Neutrophil (primary cell): ENCODE measurements around the gene TMBIM1.
A peak's percentile ranks its signal among the peaks of the same experiment; 100 is the strongest.

Experiments used
- H3K27ac ChIP-seq: fragments of 200-600 bp; sonication (generic); 2 replicates; pipeline ENCODE4 v1.5.1; 2016; ENCODE audit warnings: mild to moderate bottlenecking, moderate library complexity
- H3K27me3 ChIP-seq: fragments of 200-600 bp; sonication (generic); 2 replicates; pipeline ENCODE4 v1.6.0; 2016; ENCODE audit warnings: mild to moderate bottlenecking
- H3K36me3 ChIP-seq: fragments of 200-600 bp; sonication (generic); 2 replicates; pipeline ENCODE4 v1.5.1; 2017
- H3K4me1 ChIP-seq, 2 experiments: fragments of 200-600 bp in 1 of 2; sonication (generic) in 1 of 2; 1 replicate in 1 of 2; 2 replicates in 1 of 2; pipeline versions ENCODE4 v1.5.1 to v1.6.1; 2013 to 2016; ENCODE audit warnings: low read depth in 1 of 2, low read length in 1 of 2, mild to moderate bottlenecking in 1 of 2, moderate library complexity in 1 of 2; ENCODE audit not compliant: control insufficient read depth in 1 of 2, insufficient read depth in 1 of 2
- H3K4me3 ChIP-seq, 2 experiments: fragments of 200-600 bp in 1 of 2; sonication (generic) in 1 of 2; 1 replicate in 1 of 2; 2 replicates in 1 of 2; pipeline ENCODE4 v1.5.1; 2013 to 2016; ENCODE audit warnings: low read depth in 1 of 2, low read length in 1 of 2, mild to moderate bottlenecking in 1 of 2, moderate library complexity in 1 of 2
- H3K9me3 ChIP-seq: fragments of 200-600 bp; sonication (generic); 2 replicates; pipeline ENCODE4 v1.5.1; 2016
- TF ChIP-seq, protein P1 (sequence below): fragments of 200-600 bp; sonication (generic); IDR thresholded peaks from 2 replicates; pipeline ENCODE4 v1.5.1; 2016; ENCODE audit warnings: antibody characterized with exemption

The TMBIM1 gene

GRCh38 chr2:218256612-218257350 lies 35.5 kb downstream of the TMBIM1 start:
- peaks cover 5 to 12% of the 10 kb centered on the region in 2 experiments for H3K4me1 ChIP-seq
- peak overlapping the region; percentile 75 for H3K27ac ChIP-seq
- no peak overlapping the region for H3K4me3 ChIP-seq
- no peaks in the 10 kb centered on the region for H3K9me3 ChIP-seq
- H3K27me3 ChIP-seq = no peaks in the 10 kb centered on the region
- peaks cover 56% of the 10 kb centered on the region for H3K36me3 ChIP-seq
- TF ChIP-seq, protein P1, sequence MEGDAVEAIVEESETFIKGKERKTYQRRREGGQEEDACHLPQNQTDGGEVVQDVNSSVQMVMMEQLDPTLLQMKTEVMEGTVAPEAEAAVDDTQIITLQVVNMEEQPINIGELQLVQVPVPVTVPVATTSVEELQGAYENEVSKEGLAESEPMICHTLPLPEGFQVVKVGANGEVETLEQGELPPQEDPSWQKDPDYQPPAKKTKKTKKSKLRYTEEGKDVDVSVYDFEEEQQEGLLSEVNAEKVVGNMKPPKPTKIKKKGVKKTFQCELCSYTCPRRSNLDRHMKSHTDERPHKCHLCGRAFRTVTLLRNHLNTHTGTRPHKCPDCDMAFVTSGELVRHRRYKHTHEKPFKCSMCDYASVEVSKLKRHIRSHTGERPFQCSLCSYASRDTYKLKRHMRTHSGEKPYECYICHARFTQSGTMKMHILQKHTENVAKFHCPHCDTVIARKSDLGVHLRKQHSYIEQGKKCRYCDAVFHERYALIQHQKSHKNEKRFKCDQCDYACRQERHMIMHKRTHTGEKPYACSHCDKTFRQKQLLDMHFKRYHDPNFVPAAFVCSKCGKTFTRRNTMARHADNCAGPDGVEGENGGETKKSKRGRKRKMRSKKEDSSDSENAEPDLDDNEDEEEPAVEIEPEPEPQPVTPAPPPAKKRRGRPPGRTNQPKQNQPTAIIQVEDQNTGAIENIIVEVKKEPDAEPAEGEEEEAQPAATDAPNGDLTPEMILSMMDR = no peak

- peaks cover 70% of the 10 kb centered on the region for H3K36me3 ChIP-seq
- peaks cover 5 to 9% of the 10 kb centered on the region in 2 experiments for H3K4me1 ChIP-seq
- peak overlapping the region; percentile 35 for H3K27ac ChIP-seq
- H3K9me3 ChIP-seq = no peaks in the 10 kb centered on the region
- no peak overlapping the region for H3K4me3 ChIP-seq
- TF ChIP-seq, protein P1 = no peak
- no peaks in the 10 kb centered on the region for H3K27me3 ChIP-seq
Measured at GRCh38 chr2:218255446-218255845, 36.9 kb downstream of the TMBIM1 start.

DNA sequence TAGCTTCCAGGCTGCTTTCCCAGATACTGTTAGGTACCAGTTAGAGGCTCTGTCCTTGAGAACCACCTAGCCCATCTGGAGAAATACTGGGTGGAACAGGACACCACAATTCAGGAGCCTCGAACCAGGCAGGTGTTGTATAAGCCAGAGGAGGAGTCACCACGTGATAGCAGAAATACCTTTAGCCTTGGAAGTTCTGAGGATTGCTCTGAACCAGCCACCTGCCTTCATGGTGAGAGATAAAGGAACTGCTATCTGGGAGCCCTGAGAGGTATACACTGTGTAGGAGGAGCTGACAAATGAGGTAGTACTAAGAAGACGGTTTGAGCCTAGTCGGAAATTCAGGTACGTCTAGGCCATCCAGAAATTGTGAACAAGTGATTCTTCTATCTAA lies 39.1 kb downstream of the TMBIM1 start:
- H3K36me3 ChIP-seq = peaks cover 92% of the 10 kb centered on the region
- no peaks in the 10 kb centered on the region for H3K27me3 ChIP-seq
- H3K9me3 ChIP-seq = peaks cover 9% of the 10 kb centered on the region
- peaks cover 5 to 9% of the 10 kb centered on the region in 2 experiments for H3K4me1 ChIP-seq
- peak overlapping the region; percentile 44 for H3K27ac ChIP-seq
- H3K4me3 ChIP-seq = no peak overlapping the region
- TF ChIP-seq, protein P1 = no peak

DNA sequence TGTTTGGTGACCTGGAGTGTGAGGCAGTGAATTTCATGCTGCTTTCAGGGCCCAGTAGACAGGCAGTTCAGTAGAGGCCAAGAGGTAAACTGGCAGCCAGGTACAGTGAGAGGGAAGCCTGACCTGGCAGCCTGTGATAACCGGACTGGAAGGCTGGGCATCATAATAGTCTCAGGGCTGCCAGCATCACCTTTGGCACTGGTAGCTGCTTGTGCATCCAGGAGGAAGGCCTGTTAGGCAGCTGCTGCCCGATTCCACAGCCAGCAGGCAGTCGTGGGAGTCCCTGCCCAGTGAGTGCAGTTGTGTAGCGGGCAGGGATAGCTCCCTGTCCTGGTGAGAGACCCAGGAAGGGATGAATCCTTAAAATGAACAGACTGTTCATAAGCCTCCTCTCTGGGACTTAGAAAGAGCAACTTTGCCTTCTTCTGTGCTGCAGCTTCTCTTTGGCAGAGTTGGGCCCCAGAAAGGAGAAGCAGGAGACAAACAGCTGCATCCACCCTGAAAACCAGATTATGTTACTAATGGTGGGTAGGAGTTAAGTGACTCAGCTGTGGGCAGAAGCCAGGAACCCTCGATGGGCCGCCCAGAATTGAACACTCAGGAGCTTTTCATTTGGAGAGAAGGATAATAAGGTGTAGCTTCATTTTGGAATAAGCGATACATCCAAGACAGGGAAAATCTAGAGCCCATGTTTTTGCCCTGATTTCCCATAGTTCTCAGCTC lies 39.6 kb downstream of the TMBIM1 start:
- TF ChIP-seq, protein P1 = no peak
- H3K4me1 ChIP-seq = peaks cover 4% of the 10 kb centered on the region in 2 experiments
- no peaks in the 10 kb centered on the region for H3K27me3 ChIP-seq
- H3K9me3 ChIP-seq = peaks cover 9% of the 10 kb centered on the region
- peak overlapping the region; percentile 44 for H3K27ac ChIP-seq
- H3K36me3 ChIP-seq = peaks cover 97% of the 10 kb centered on the region
- H3K4me3 ChIP-seq = no peak overlapping the region

- Histone ChIP-seq H3K27ac (peak overlapping the region; percentile 23), H3K9me3 (peaks cover 9% of the 10 kb centered on the region)
- TF ChIP-seq, protein P1 = no peak
Measured at GRCh38 chr2:218249691-218250090, 42.6 kb downstream of the TMBIM1 start.

More at GRCh38 chr2:218249691-218250090, 42.6 kb downstream of the TMBIM1 start:
- H3K4me1 ChIP-seq = no peaks in the 10 kb centered on the region
- peaks cover 100% of the 10 kb centered on the region for H3K36me3 ChIP-seq
- H3K4me3 ChIP-seq = no peak overlapping the region
- H3K27me3 ChIP-seq = no peaks in the 10 kb centered on the region
